HepG2 (cell line): ENCODE results near the gene AMN. TPM values are rescaled to one million over a fixed set of nuclear protein-coding genes. Genes with fewer than 3 reads are reported as not detected.

Experiments
- DNMT3B ChIP-seq: conservative IDR thresholded peaks from 2 replicates; pipeline ENCODE4 v1.6.1; 2016; ENCODE audit warnings: missing biosample characterization, control low read depth
- GLMP ChIP-seq: sonication (generic); formaldehyde crosslinking; IDR thresholded peaks from 2 replicates; pipeline ENCODE4 v1.9.0; 2021; ENCODE audit warnings: missing genetic modification reagents, mild to moderate bottlenecking, borderline replicate concordance
- HHEX ChIP-seq: IDR thresholded peaks from 2 replicates; pipeline ENCODE4 v1.6.1; 2016; ENCODE audit warnings: control low read depth
- KLF16 ChIP-seq, 2 experiments: sonication (generic) in 1 of 2; formaldehyde crosslinking in 1 of 2; IDR thresholded peaks; 2 replicates each; pipeline versions ENCODE4 v1.6.1 to v1.8.0; 2016 to 2023; ENCODE audit warnings: missing genetic modification reagents in 2 of 2, missing compliant biosample characterization in 1 of 2
- POLR2G ChIP-seq: fragments of 200-400 bp; formaldehyde crosslinking; IDR thresholded peaks from 2 replicates; pipeline ENCODE4 v1.6.1; 2018; ENCODE audit warnings: mild to moderate bottlenecking, low read depth, low read length, moderate library complexity
- REPIN1 ChIP-seq: sonication (generic); formaldehyde crosslinking; IDR thresholded peaks from 2 replicates; pipeline ENCODE4 v1.8.0; 2022; ENCODE audit warnings: missing genetic modification reagents, low read depth, mild to moderate bottlenecking, borderline replicate concordance
- STAT5B ChIP-seq: sonication (generic); formaldehyde crosslinking; IDR thresholded peaks from 2 replicates; pipeline ENCODE4 v1.4.0; 2020; ENCODE audit warnings: missing genetic modification reagents
- TRIM22 ChIP-seq: fragments of 450-650 bp; IDR thresholded peaks from 2 replicates; pipeline ENCODE4 v1.6.1; 2017
- ZBTB49 ChIP-seq: sonication (generic); formaldehyde crosslinking; IDR thresholded peaks from 2 replicates; pipeline ENCODE4 v1.4.0; 2020; ENCODE audit warnings: missing genetic modification reagents, borderline replicate concordance
- ZNF451 ChIP-seq: sonication (generic); formaldehyde crosslinking; IDR thresholded peaks from 2 replicates; pipeline ENCODE4 v1.5.0; 2020; ENCODE audit warnings: mild to moderate bottlenecking, missing genetic modification reagents
- ZNF619 ChIP-seq: sonication (generic); formaldehyde crosslinking; IDR thresholded peaks from 2 replicates; pipeline ENCODE4 v1.4.0; 2020; ENCODE audit warnings: mild to moderate bottlenecking, missing genetic modification reagents
- ZNF790 ChIP-seq: sonication (generic); formaldehyde crosslinking; IDR thresholded peaks from 2 replicates; pipeline ENCODE4 v1.8.0; 2022; ENCODE audit warnings: missing genetic modification reagents, mild to moderate bottlenecking, borderline replicate concordance
- ZSCAN22 ChIP-seq: sonication (generic); formaldehyde crosslinking; IDR thresholded peaks from 2 replicates; pipeline ENCODE4 v1.4.0; 2020; ENCODE audit warnings: mild to moderate bottlenecking, missing genetic modification reagents
- ZSCAN31 ChIP-seq: sonication (generic); formaldehyde crosslinking; IDR thresholded peaks from 2 replicates; pipeline ENCODE4 v1.5.0; 2020; ENCODE audit warnings: low read depth, mild to moderate bottlenecking, missing genetic modification reagents
- polyA plus RNA-seq, 8 experiments: library from polyadenylated mRNA; depleted of rRNA in 3 of 8; stranded (reverse) in 7 of 8; unstranded in 1 of 8; fragments of >200 nt; fragmentation: Illumina TruSeq in 4 of 8; extraction: Trizol in 4 of 8; gene quantifications; 2 replicates each; pipeline versions ENCODE4 v1.2.1 to v1.2.3, GENCODE V29; 2011 to 2016; ENCODE audit warnings: low read depth in 4 of 8, missing spikeins in 1 of 8, mixed read lengths in 1 of 8; ENCODE audit not compliant: insufficient read depth in 1 of 8
- total RNA-seq, 5 experiments: library from RNA; depleted of rRNA; stranded (reverse); fragments of >200 nt; fragmentation: Illumina TruSeq; extraction: Trizol; gene quantifications; 2 replicates each; pipeline ENCODE4 v1.2.3, GENCODE V29; 2016; ENCODE audit warnings: low read depth in 1 of 5

Gene AMN
- total and polyA plus RNA-seq, 2 of the 13 experiments (the other 11 are each of a cell fraction or from before 2014, with no cell fraction given), result 9.8 to 33.1 TPM

- TF ChIP-seq REPIN1, result no peak
- no peak for TF ChIP-seq ZSCAN31 (CRISPR knock-in tag)
- no peak for TF ChIP-seq ZBTB49
- no peak for TF ChIP-seq POLR2G
- TF ChIP-seq TRIM22, result no peak
- TF ChIP-seq ZNF451 (CRISPR knock-in tag), result no peak
- no peak for TF ChIP-seq ZNF790 (CRISPR knock-in tag)
- TF ChIP-seq HHEX, result no peak
- TF ChIP-seq STAT5B, result no peak
- TF ChIP-seq DNMT3B (CRISPR knock-in tag), result no peak
- TF ChIP-seq GLMP (CRISPR knock-in tag), result no peak
- no peak for TF ChIP-seq ZNF619
- no peak for TF ChIP-seq KLF16 (CRISPR knock-in tag; IDR thresholded peaks at IDR 0.05)
- TF ChIP-seq ZSCAN22 (CRISPR knock-in tag), result no peak
These were observed 27.5 kb downstream of the AMN start (continued) for GRCh38 chr14:102949801-102950451.
